Measurements from ENCODE around the gene SLC37A3. TPM values are rescaled to one million over a fixed set of nuclear protein-coding genes. Genes with fewer than 3 reads are reported as not detected.
A peak's percentile ranks its signal among the peaks of the same experiment; 100 is the strongest.

SLC37A3 gene
- total RNA-seq, 2 experiments from 2014 or later, result 74.5 to 74.7 TPM

- Mint-ChIP-seq H3K9me3 (no peaks in the 10 kb centered on the region), H3K36me3 (peaks cover 11% of the 10 kb centered on the region), H3K4me3 (peak overlapping the region; percentile 99), H3K27me3 (no peaks in the 10 kb centered on the region), H3K4me1 (ENCODE audit: low read depth) (peaks cover 37% of the 10 kb centered on the region), H3K27ac (no peak overlapping the region)
- DNase-seq, result no peak
- ChIA-PET POLR2A (interaction anchor here (0.6 to 2.9 kb wide), 9 partner anchors 9 to 79 kb away, joined by 3 to 21 read pairs (median 4); no protein-coding TSS in a partner anchor), CTCF (interaction anchor here (2.4 kb wide), 1 partner anchor 22 kb away, joined by 7 read pairs; no protein-coding TSS in a partner anchor)
- intact Hi-C loops (cut with micrococcal nuclease), result loop anchor here (1.0 to 2.0 kb wide), 2 partner anchors 23 to 80 kb away; partner anchors contain the start of gene MKRN1
Measured at GRCh38 chr7:140398821-140399220, 491 bp upstream of the SLC37A3 start.

DNA sequence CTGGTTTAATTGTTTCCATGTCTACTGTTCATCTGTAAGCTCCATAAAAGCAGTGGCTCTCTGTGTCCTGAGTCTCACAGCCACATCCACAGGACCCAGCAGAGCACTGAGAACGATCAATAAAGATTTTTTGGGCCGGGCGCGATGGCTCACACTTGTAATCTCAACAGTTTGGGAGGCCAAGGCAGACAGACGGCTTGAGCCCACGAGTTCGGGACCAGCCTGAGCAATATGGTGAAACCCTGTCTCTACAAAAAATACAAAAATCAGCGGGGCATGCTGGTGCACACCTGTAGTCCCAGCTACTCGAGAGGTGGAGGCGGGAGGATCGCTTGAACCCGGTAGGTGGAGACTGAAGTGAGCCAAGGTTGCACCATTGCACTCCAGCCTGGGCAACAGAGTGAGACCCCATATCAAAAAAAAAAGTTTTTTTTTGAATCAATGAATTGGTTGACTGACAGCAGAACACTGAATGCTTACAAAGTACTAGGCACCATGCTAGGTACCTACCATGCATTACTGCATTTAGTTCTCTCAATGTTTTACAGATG, 4.5 kb downstream of the SLC37A3 start:
- CTCF ChIA-PET, result no interaction called here
- intact Hi-C loops (cut with micrococcal nuclease), result no loop called here
- H3K27me3 Mint-ChIP-seq, result no peaks in the 10 kb centered on the region
- no peak for DNase-seq
- peaks cover 11% of the 10 kb centered on the region for H3K36me3 Mint-ChIP-seq
- POLR2A ChIA-PET, result no interaction called here
- peaks cover 16% of the 10 kb centered on the region for H3K4me1 Mint-ChIP-seq (ENCODE audit: low read depth)
- no peak overlapping the region for H3K27ac Mint-ChIP-seq
- no peaks in the 10 kb centered on the region for H3K9me3 Mint-ChIP-seq
- no peak overlapping the region for H3K4me3 Mint-ChIP-seq

GRCh38 chr7:140391634-140392033, 6.7 kb downstream of the SLC37A3 start:
- CTCF ChIA-PET, result no interaction called here
- Mint-ChIP-seq H3K36me3 (peaks cover 7% of the 10 kb centered on the region), H3K4me3 (no peak overlapping the region), H3K9me3 (no peaks in the 10 kb centered on the region), H3K4me1 (ENCODE audit: low read depth) (peaks cover 14% of the 10 kb centered on the region), H3K27ac (no peak overlapping the region), H3K27me3 (no peaks in the 10 kb centered on the region)
- no peak for DNase-seq
- POLR2A ChIA-PET, result interaction anchor here (1.8 to 4.5 kb wide), 2 partner anchors 16 to 32 kb away, joined by 11 to 44 read pairs; no protein-coding TSS in a partner anchor
- intact Hi-C loops (cut with micrococcal nuclease), result loop anchor here (2.0 kb wide), 1 partner anchor 87 kb away; the partner anchor contains the start of gene MKRN1

GRCh38 chr7:140390466-140391190, 7.7 kb downstream of the SLC37A3 start:
- intact Hi-C loops (cut with micrococcal nuclease), result loop anchor here (2.0 kb wide), 1 partner anchor 88 kb away; the partner anchor contains the start of gene MKRN1
- H3K27ac Mint-ChIP-seq, result no peak overlapping the region
- H3K36me3 Mint-ChIP-seq, result peaks cover 5% of the 10 kb centered on the region
- ChIA-PET CTCF (interaction anchor here (0.5 to 1.5 kb wide), 2 partner anchors 15 to 215 kb away, joined by 3 to 6 read pairs; no protein-coding TSS in a partner anchor), POLR2A (interaction anchor here (0.5 to 4.5 kb wide), 6 partner anchors 8 to 88 kb away, joined by 3 to 44 read pairs (median 8); partner anchors contain the start of gene SLC37A3)
- no peak overlapping the region for H3K4me3 Mint-ChIP-seq
- no peaks in the 10 kb centered on the region for H3K9me3 Mint-ChIP-seq
- H3K27me3 Mint-ChIP-seq, result no peaks in the 10 kb centered on the region
- peaks cover 10% of the 10 kb centered on the region for H3K4me1 Mint-ChIP-seq (ENCODE audit: low read depth)
- peak; percentile 65 for DNase-seq

- intact Hi-C loops (cut with micrococcal nuclease), result loop anchor here (2.0 kb wide), 1 partner anchor 89 kb away; the partner anchor contains the start of gene MKRN1
- peaks cover 16% of the 10 kb centered on the region for H3K4me1 Mint-ChIP-seq (ENCODE audit: low read depth)
- peak; percentile 44 for DNase-seq
- H3K27me3 Mint-ChIP-seq, result no peaks in the 10 kb centered on the region
- H3K36me3 Mint-ChIP-seq, result peaks cover 8% of the 10 kb centered on the region
- H3K9me3 Mint-ChIP-seq, result no peaks in the 10 kb centered on the region
- ChIA-PET CTCF (interaction anchor here (0.5 to 1.5 kb wide), 2 partner anchors 14 to 214 kb away, joined by 3 to 6 read pairs; no protein-coding TSS in a partner anchor), POLR2A (interaction anchor here (0.5 to 4.5 kb wide), 6 partner anchors 8 to 89 kb away, joined by 3 to 44 read pairs (median 8); partner anchors contain the start of gene SLC37A3)
- no peak overlapping the region for H3K27ac Mint-ChIP-seq
- H3K4me3 Mint-ChIP-seq, result no peak overlapping the region
Measured at GRCh38 chr7:140390034-140390433, 8.3 kb downstream of the SLC37A3 start.

DNA sequence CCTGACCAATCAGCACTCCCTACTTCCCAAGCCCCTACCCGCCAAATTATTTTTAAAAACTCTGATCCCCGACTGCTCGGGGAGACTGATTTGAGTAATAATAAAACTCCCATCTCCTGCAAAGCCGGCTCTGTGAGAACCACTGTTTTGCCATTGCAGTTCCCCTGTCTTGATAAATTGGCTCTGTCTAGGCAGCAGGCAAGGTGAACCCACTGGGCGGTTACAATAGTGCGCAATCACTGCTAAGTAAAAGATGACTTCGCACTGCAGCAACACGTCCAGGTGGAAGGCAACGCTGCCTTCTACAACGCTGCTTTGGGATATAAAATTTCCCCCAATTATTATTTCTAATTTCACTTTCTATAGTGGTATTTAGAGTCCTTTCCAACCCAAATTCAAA, 8.9 kb downstream of the SLC37A3 start:
- ChIA-PET CTCF (interaction anchor here (0.9 to 1.5 kb wide), 2 partner anchors 13 to 14 kb away, joined by 3 to 6 read pairs; no protein-coding TSS in a partner anchor), POLR2A (interaction anchor here (0.7 to 4.5 kb wide), 6 partner anchors 9 to 89 kb away, joined by 3 to 44 read pairs (median 7); partner anchors contain the start of gene SLC37A3)
- DNase-seq, result no peak
- intact Hi-C loops (cut with micrococcal nuclease), result loop anchor here (2.0 kb wide), 1 partner anchor 13 kb away; no protein-coding TSS in a partner anchor
- Mint-ChIP-seq H3K36me3 (peaks cover 8% of the 10 kb centered on the region), H3K4me1 (ENCODE audit: low read depth) (peaks cover 22% of the 10 kb centered on the region), H3K27me3 (no peaks in the 10 kb centered on the region), H3K9me3 (no peaks in the 10 kb centered on the region), H3K4me3 (peak overlapping the region; percentile 39), H3K27ac (no peak overlapping the region)

- H3K9me3 Mint-ChIP-seq, result no peaks in the 10 kb centered on the region
- peaks cover 22% of the 10 kb centered on the region for H3K36me3 Mint-ChIP-seq
- no peak overlapping the region for H3K4me3 Mint-ChIP-seq
- H3K27me3 Mint-ChIP-seq, result no peaks in the 10 kb centered on the region
- intact Hi-C loops (cut with micrococcal nuclease), result no loop called here
- H3K27ac Mint-ChIP-seq, result peak overlapping the region; percentile 72
- peaks cover 45% of the 10 kb centered on the region for H3K4me1 Mint-ChIP-seq (ENCODE audit: low read depth)
- DNase-seq, result no peak
- POLR2A ChIA-PET, result interaction anchor here (1.7 to 2.3 kb wide), 4 partner anchors 9 to 93 kb away, joined by 6 to 12 read pairs (median 7); partner anchors contain the start of gene SLC37A3
- CTCF ChIA-PET, result interaction anchor here (1.2 kb wide), 1 partner anchor 9 kb away, joined by 6 read pairs; no protein-coding TSS in a partner anchor
Measured at GRCh38 chr7:140384894-140385545, 13.3 kb downstream of the SLC37A3 start.

- no peak for DNase-seq
- peak overlapping the region; percentile 72 for H3K27ac Mint-ChIP-seq
- intact Hi-C loops (cut with micrococcal nuclease), result no loop called here
- no peaks in the 10 kb centered on the region for H3K27me3 Mint-ChIP-seq
- ChIA-PET POLR2A (interaction anchor here (0.9 to 2.3 kb wide), 5 partner anchors 8 to 94 kb away, joined by 3 to 12 read pairs (median 7); partner anchors contain the start of gene SLC37A3), CTCF (interaction anchor here (0.9 to 1.2 kb wide), 2 partner anchors 8 to 631 kb away, joined by 3 to 6 read pairs; partner anchors contain the start of gene MRPS33)
- no peaks in the 10 kb centered on the region for H3K9me3 Mint-ChIP-seq
- H3K4me1 Mint-ChIP-seq (ENCODE audit: low read depth), result peaks cover 49% of the 10 kb centered on the region
- H3K36me3 Mint-ChIP-seq, result peaks cover 30% of the 10 kb centered on the region
- H3K4me3 Mint-ChIP-seq, result no peak overlapping the region
Measured at GRCh38 chr7:140383954-140384713, 14.2 kb downstream of the SLC37A3 start.

DNA sequence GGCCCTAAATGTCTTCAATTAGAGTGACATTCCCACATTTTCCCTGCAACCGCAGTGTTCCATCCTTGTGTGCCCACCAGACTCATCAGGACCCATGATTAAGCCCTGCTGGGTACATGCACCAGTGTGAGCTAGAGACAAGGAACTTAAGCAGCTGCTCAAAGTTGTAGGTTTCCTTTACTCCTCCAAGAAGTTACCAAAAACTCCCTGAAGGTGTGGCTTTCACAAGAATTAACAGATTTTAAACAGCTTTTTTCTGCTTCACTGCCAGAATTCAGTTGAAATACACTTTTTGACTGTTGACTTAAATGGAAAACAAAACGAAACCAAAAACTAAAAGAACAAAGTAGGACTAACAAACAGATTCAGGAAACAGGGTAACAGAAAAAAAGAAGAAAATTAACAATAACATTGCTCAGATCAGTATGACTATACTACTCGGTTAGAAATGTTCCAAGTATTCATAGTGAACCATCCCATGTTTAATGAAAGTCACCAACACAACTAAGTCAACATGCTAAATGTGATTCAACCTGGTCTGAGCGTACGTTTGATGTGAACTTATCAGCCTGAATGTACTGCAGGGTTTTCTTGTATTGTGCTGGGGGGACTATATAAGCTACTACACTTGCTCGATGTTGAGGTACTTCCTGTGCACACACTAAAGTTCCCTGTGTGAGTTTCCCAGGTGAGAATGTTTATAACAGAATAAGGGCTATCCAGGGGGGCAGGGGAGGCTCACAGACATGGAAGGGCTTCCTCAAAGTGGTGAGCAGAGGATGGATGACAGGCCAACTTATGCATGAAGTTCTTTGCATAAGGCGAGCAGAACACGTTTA, 22.2 kb downstream of the SLC37A3 start:
- no peaks in the 10 kb centered on the region for H3K27me3 Mint-ChIP-seq
- peaks cover 53% of the 10 kb centered on the region for H3K36me3 Mint-ChIP-seq
- POLR2A ChIA-PET, result interaction anchor here (0.6 to 3.6 kb wide), 20 partner anchors 9 to 314 kb away, joined by 3 to 46 read pairs (median 5); partner anchors contain the start of genes PARP12 and SLC37A3
- CTCF ChIA-PET, result interaction anchor here (0.6 to 4.4 kb wide), 10 partner anchors 9 to 133 kb away, joined by 3 to 37 read pairs (median 5); partner anchors contain the start of gene SLC37A3
- H3K4me3 Mint-ChIP-seq, result peak overlapping the region; percentile 62
- H3K9me3 Mint-ChIP-seq, result no peaks in the 10 kb centered on the region
- intact Hi-C loops (cut with micrococcal nuclease), result loop anchor here (1.0 to 10.0 kb wide), 11 partner anchors 12 to 694 kb away; partner anchors contain the start of genes MRPS33, RAB19 and SLC37A3
- peak; percentile 61 for DNase-seq
- H3K27ac Mint-ChIP-seq, result peak overlapping the region; percentile 99
- peaks cover 51% of the 10 kb centered on the region for H3K4me1 Mint-ChIP-seq (ENCODE audit: low read depth)

GRCh38 chr7:140375323-140375722, 23.0 kb downstream of the SLC37A3 start:
- no peak for DNase-seq
- POLR2A ChIA-PET, result interaction anchor here (0.9 to 3.6 kb wide), 18 partner anchors 10 to 313 kb away, joined by 3 to 46 read pairs (median 6); partner anchors contain the start of genes PARP12 and SLC37A3
- peak overlapping the region; percentile 62 for H3K4me3 Mint-ChIP-seq
- no peaks in the 10 kb centered on the region for H3K27me3 Mint-ChIP-seq
- CTCF ChIA-PET, result interaction anchor here (0.6 to 4.4 kb wide), 6 partner anchors 9 to 132 kb away, joined by 3 to 37 read pairs (median 4); no protein-coding TSS in a partner anchor
- intact Hi-C loops (cut with micrococcal nuclease), result loop anchor here (5.0 to 10.0 kb wide), 2 partner anchors 639 to 693 kb away; partner anchors contain the start of gene MRPS33
- no peaks in the 10 kb centered on the region for H3K9me3 Mint-ChIP-seq
- peak overlapping the region; percentile 99 for H3K27ac Mint-ChIP-seq
- peaks cover 54% of the 10 kb centered on the region for H3K4me1 Mint-ChIP-seq (ENCODE audit: low read depth)
- peaks cover 59% of the 10 kb centered on the region for H3K36me3 Mint-ChIP-seq
